Stimulated activated CD4-positive, alpha-beta T cell treated with anti-CD3 and anti-CD28 coated beads, Interleukin-1b, Interleukin-23, amount 100 ng/mL, for 4 hours (primary cell): ENCODE measurements around the gene C11orf97.
"Not testable (repeated sequence)": the region's sequence is repeated elsewhere in the genome, so short reads cannot be mapped to it uniquely, and the experiment has no call there.

Experiments
- DNase-seq, 2 donors: peaks; one replicate each; pipeline ENCODE4 v3.0.0-alpha.2; 2020; ENCODE audit warnings: low read depth in 2 of 2

C11orf97 gene

GRCh38 chr11:94557992-94558391 lies 45.7 kb downstream of the C11orf97 start:
- no peak for DNase-seq

GRCh38 chr11:94558468-94558867 lies 46.2 kb downstream of the C11orf97 start:
- no peak for DNase-seq

- DNase-seq, result no peak
Measured at GRCh38 chr11:94558932-94559331, 46.7 kb downstream of the C11orf97 start.

- no peak for DNase-seq
Measured at GRCh38 chr11:94559361-94559760, 47.1 kb downstream of the C11orf97 start.

- DNase-seq, result no peak
Measured at GRCh38 chr11:94560834-94561233, 48.6 kb downstream of the C11orf97 start.

GRCh38 chr11:94563176-94563847 lies 51.1 kb downstream of the C11orf97 start:
- no peak for DNase-seq

GRCh38 chr11:94563848-94564467 lies 51.7 kb downstream of the C11orf97 start:
- DNase-seq, result no peak

- DNase-seq, result no peak
Measured at GRCh38 chr11:94567181-94567670, 55.0 kb downstream of the C11orf97 start, which contains the start of gene PIWIL4. PIWIL4 (plus strand) TSS chr11:94567368; CDS start chr11:94567519, 151 bp downstream.

- no peak for DNase-seq
Measured at GRCh38 chr11:94568200-94568599, 55.9 kb downstream of the C11orf97 start.

GRCh38 chr11:94568717-94569116 lies 56.5 kb downstream of the C11orf97 start:
- no peak for DNase-seq

- not testable (repeated sequence) for DNase-seq
Measured at GRCh38 chr11:94572975-94573374, 60.7 kb downstream of the C11orf97 start.

- no peak for DNase-seq
Measured at GRCh38 chr11:94574193-94574961, 62.1 kb downstream of the C11orf97 start.

GRCh38 chr11:94576306-94576705 lies 64.0 kb downstream of the C11orf97 start:
- no peak for DNase-seq

GRCh38 chr11:94577841-94578240 lies 65.6 kb downstream of the C11orf97 start:
- no peak for DNase-seq
